GM12874 (cell line): ENCODE results near the gene RNF152.

ENCODE experiments used
- TF ChIP-seq, protein P1 (sequence below): IDR thresholded peaks from 2 replicates; pipeline ENCODE4 v1.5.1; 2011; ENCODE audit warnings: low read depth, mild to moderate bottlenecking, control low read depth, low read length, moderate library complexity; ENCODE audit not compliant: insufficient read depth

RNF152 gene

GRCh38 chr18:61851940-61852451, 40.8 kb downstream of the RNF152 start:
- TF ChIP-seq, protein P1, sequence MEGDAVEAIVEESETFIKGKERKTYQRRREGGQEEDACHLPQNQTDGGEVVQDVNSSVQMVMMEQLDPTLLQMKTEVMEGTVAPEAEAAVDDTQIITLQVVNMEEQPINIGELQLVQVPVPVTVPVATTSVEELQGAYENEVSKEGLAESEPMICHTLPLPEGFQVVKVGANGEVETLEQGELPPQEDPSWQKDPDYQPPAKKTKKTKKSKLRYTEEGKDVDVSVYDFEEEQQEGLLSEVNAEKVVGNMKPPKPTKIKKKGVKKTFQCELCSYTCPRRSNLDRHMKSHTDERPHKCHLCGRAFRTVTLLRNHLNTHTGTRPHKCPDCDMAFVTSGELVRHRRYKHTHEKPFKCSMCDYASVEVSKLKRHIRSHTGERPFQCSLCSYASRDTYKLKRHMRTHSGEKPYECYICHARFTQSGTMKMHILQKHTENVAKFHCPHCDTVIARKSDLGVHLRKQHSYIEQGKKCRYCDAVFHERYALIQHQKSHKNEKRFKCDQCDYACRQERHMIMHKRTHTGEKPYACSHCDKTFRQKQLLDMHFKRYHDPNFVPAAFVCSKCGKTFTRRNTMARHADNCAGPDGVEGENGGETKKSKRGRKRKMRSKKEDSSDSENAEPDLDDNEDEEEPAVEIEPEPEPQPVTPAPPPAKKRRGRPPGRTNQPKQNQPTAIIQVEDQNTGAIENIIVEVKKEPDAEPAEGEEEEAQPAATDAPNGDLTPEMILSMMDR: no peak

DNA sequence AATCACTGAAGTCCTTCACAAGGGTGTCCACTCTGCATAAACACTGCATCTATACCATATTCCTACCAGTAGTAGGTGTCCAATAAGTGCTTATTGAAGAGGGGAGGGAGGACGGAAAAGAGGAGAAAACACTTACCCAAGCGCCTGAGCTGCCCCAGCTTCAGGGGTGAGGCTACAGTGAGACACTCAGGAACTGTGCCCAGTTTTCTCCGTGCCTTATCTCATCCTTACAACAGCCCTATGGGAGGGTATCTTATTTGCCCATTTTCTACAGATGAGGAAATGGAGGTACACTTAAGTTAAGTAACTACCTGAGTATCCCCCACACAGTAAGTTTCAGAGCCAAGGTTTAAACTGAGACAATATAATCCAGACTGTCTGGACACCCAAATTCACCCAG, 41.5 kb downstream of the RNF152 start:
- TF ChIP-seq, protein P1: no peak

DNA sequence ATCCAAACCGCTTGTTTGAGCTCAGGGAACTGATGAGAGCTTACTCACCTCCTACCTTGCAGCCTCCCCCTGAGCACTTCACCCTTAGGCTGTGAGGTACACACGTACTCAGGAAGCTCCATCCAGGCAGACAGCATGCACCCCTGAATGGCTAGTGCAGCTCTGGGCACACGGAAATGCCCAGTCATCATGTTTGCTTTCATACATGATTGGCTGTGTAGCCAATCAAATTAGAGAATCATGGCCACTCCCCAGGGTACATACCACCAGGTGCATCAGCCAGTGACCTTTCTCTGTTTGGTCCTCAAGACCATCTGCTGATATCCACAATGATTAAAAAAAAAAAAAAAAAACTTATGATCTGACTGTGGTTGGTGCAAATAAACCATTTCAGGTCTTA, 42.1 kb downstream of the RNF152 start:
- TF ChIP-seq, protein P1: no peak

- TF ChIP-seq, protein P1: no peak
Measured at GRCh38 chr18:61847164-61847791, 45.5 kb downstream of the RNF152 start.

GRCh38 chr18:61845197-61845596, 47.6 kb downstream of the RNF152 start:
- TF ChIP-seq, protein P1: no peak

DNA sequence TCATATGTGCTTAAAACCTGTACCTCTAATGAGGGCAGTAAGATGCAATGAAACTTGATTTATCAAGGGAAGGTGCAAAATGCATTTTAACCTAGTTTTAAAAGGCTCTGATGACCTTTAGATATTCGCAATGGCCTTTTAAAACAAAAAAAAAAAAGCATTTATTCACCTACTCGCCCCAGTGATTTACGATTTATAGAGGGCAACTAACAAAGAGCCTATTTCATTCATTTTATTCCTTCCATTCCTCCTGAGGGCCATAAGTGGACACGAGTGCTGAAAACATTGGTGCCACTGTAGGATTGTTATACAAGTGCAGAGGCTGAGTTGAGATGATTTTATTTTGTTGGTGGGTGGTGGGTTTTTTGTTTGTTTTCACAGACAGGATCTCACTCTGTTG, 48.1 kb downstream of the RNF152 start:
- TF ChIP-seq, protein P1: no peak

DNA sequence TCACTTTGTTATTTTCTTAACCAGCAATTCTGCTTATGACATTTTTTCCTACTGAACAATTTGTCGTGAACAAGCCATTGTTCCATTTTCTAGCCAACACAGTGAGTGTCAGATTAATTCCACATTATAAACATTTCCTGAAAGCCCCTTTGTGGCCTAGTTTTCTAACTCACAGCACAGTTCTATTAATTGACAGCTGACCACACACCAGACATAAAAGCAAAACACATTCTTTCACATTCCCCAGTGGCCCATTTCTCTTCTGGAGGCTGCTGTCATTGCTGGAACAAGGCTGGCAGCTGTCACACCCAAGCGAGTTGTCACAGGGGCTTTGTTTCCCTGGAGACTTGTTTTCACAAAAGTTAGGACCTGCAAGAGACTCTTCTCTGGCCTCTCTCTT, 50.7 kb downstream of the RNF152 start:
- TF ChIP-seq, protein P1: no peak
